SK-N-SH treated with all-trans-retinoic acid at 6 μM for 48 hours (cell line): ENCODE data around the gene CDK6.

Experiments
- ATAC-seq: fragments of 200-7000 bp; cut with Tn5 transposase; 3 replicates; pipeline ENCODE4 v1.9.1; 2020; ENCODE audit warnings: mild to moderate bottlenecking, moderate library complexity
- ARNTL ChIP-seq: fragments of 450-650 bp; formaldehyde crosslinking; IDR thresholded peaks from 2 replicates; pipeline ENCODE4 v1.5.0; 2020; ENCODE audit warnings: low read depth, mild to moderate bottlenecking, moderate library complexity, borderline replicate concordance
- BACH2 ChIP-seq: fragments of 250-450 bp; sonication (Bioruptor Pico); IDR thresholded peaks from 2 replicates; pipeline ENCODE4 v1.9.0; 2021; ENCODE audit warnings: mild to moderate bottlenecking, borderline replicate concordance
- CREB5 ChIP-seq: fragments of 250-450 bp; sonication (Bioruptor Pico); IDR thresholded peaks from 2 replicates; pipeline ENCODE4 v1.5.1; 2020; ENCODE audit warnings: low read depth, mild to moderate bottlenecking, moderate library complexity
- CSDC2 ChIP-seq: fragments of 250-450 bp; sonication (Bioruptor Pico); IDR thresholded peaks from 2 replicates; pipeline ENCODE4 v1.5.0; 2020; ENCODE audit warnings: mild to moderate bottlenecking, moderate library complexity
- ESRRG ChIP-seq: fragments of 250-450 bp; sonication (Bioruptor Pico); IDR thresholded peaks from 2 replicates; pipeline ENCODE4 v1.6.1; 2021; ENCODE audit warnings: mild to moderate bottlenecking
- GLIS3 ChIP-seq: fragments of 250-450 bp; sonication (Bioruptor Pico); IDR thresholded peaks from 2 replicates; pipeline ENCODE4 v1.5.0; 2020; ENCODE audit warnings: mild to moderate bottlenecking, moderate library complexity
- ISL1 ChIP-seq: fragments of 250-450 bp; sonication (Bioruptor Pico); IDR thresholded peaks from 2 replicates; pipeline ENCODE4 v2.1.2; 2022; ENCODE audit warnings: mild to moderate bottlenecking, moderate library complexity
- OSR1 ChIP-seq: fragments of 250-450 bp; sonication (Bioruptor Pico); IDR thresholded peaks from 2 replicates; pipeline ENCODE4 v1.8.0; 2022; ENCODE audit warnings: moderate library complexity, mild to moderate bottlenecking, inconsistent platforms
- PATZ1 ChIP-seq: fragments of 250-450 bp; sonication (Bioruptor Pico); IDR thresholded peaks from 2 replicates; pipeline ENCODE4 v1.8.0; 2020; ENCODE audit warnings: mild to moderate bottlenecking, moderate library complexity, borderline replicate concordance
- PPARA ChIP-seq: fragments of 250-450 bp; sonication (Bioruptor Pico); IDR thresholded peaks from 2 replicates; pipeline ENCODE4 v1.5.0; 2020; ENCODE audit warnings: mild to moderate bottlenecking, borderline replicate concordance
- RARB ChIP-seq: fragments of 250-450 bp; sonication (Bioruptor Pico); IDR thresholded peaks from 2 replicates; pipeline ENCODE4 v1.8.0; 2021; ENCODE audit warnings: mild to moderate bottlenecking, moderate library complexity
- SNAI2 ChIP-seq: fragments of 250-450 bp; sonication (Bioruptor Pico); IDR thresholded peaks from 2 replicates; pipeline ENCODE4 v1.5.0; 2020; ENCODE audit warnings: mild to moderate bottlenecking, moderate library complexity
- TCF4 ChIP-seq: fragments of 250-450 bp; sonication (Bioruptor Pico); IDR thresholded peaks from 2 replicates; pipeline ENCODE4 v1.8.0; 2021; ENCODE audit warnings: mild to moderate bottlenecking, moderate library complexity, borderline replicate concordance
- TOX ChIP-seq: fragments of 250-450 bp; sonication (Bioruptor Pico); IDR thresholded peaks from 2 replicates; pipeline ENCODE4 v1.8.0; 2021; ENCODE audit warnings: mild to moderate bottlenecking, moderate library complexity, borderline replicate concordance
- ZC3H10 ChIP-seq: fragments of 250-450 bp; sonication (Bioruptor Pico); IDR thresholded peaks from 2 replicates; pipeline ENCODE4 v1.5.1; 2021; ENCODE audit warnings: mild to moderate bottlenecking, moderate library complexity
- ZFP3 ChIP-seq: fragments of 250-450 bp; sonication (Bioruptor Pico); IDR thresholded peaks from 2 replicates; pipeline ENCODE4 v1.5.0; 2020; ENCODE audit warnings: mild to moderate bottlenecking, moderate library complexity
- ZFP30 ChIP-seq: fragments of 450-650 bp; formaldehyde crosslinking; IDR thresholded peaks from 2 replicates; pipeline ENCODE4 v1.5.0; 2022; ENCODE audit warnings: mild to moderate bottlenecking, moderate library complexity
- ZNF565 ChIP-seq: fragments of 450-650 bp; formaldehyde crosslinking; conservative IDR thresholded peaks from 2 replicates; pipeline ENCODE4 v1.5.0; 2020; ENCODE audit warnings: low read depth, mild to moderate bottlenecking, moderate library complexity
- ZNF70 ChIP-seq: fragments of 450-650 bp; formaldehyde crosslinking; IDR thresholded peaks from 2 replicates; pipeline ENCODE4 v1.5.0; 2020; ENCODE audit warnings: mild to moderate bottlenecking, moderate library complexity
- ZNF8 ChIP-seq: fragments of 450-650 bp; formaldehyde crosslinking; IDR thresholded peaks from 2 replicates; pipeline ENCODE4 v1.5.0; 2020; ENCODE audit warnings: mild to moderate bottlenecking, moderate library complexity
- TF ChIP-seq, protein P1 (sequence below): fragments of 250-450 bp; sonication (Bioruptor Pico); IDR thresholded peaks from 2 replicates; pipeline ENCODE4 v1.5.1; 2021; ENCODE audit warnings: mild to moderate bottlenecking, moderate library complexity
- TF ChIP-seq, protein P2 (sequence below): fragments of 250-450 bp; sonication (Bioruptor Pico); IDR thresholded peaks from 2 replicates; pipeline ENCODE4 v1.5.0; 2020; ENCODE audit warnings: mild to moderate bottlenecking, moderate library complexity
- TF ChIP-seq, protein P3 (sequence below): fragments of 250-450 bp; sonication (Bioruptor Pico); IDR thresholded peaks from 2 replicates; pipeline ENCODE4 v1.8.0; 2021; ENCODE audit warnings: low read depth, mild to moderate bottlenecking, moderate library complexity, borderline replicate concordance

Gene CDK6

GRCh38 chr7:92753614-92754013 lies 82.8 kb downstream of the CDK6 start:
- TF ChIP-seq TCF4 (CRISPR knock-in tag) (no peak), CREB5 (CRISPR knock-in tag) (no peak), ZFP30 (CRISPR knock-in tag) (no peak), RARB (CRISPR knock-in tag) (no peak), ZC3H10 (CRISPR knock-in tag) (no peak), ISL1 (CRISPR knock-in tag) (no peak), CSDC2 (CRISPR knock-in tag) (no peak), GLIS3 (CRISPR knock-in tag) (no peak), PPARA (CRISPR knock-in tag) (no peak), TOX (CRISPR knock-in tag) (no peak)
- TF ChIP-seq, protein P1, sequence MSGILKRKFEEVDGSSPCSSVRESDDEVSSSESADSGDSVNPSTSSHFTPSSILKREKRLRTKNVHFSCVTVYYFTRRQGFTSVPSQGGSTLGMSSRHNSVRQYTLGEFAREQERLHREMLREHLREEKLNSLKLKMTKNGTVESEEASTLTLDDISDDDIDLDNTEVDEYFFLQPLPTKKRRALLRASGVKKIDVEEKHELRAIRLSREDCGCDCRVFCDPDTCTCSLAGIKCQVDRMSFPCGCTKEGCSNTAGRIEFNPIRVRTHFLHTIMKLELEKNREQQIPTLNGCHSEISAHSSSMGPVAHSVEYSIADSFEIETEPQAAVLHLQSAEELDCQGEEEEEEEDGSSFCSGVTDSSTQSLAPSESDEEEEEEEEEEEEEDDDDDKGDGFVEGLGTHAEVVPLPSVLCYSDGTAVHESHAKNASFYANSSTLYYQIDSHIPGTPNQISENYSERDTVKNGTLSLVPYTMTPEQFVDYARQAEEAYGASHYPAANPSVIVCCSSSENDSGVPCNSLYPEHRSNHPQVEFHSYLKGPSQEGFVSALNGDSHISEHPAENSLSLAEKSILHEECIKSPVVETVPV (CRISPR knock-in tag) = no peak
- no peak for ATAC-seq

- ATAC-seq = peak; percentile 82
- peak; percentile 99 for TF ChIP-seq ZNF8 (CRISPR knock-in tag)
- peak; percentile 92; the same call in 1 of the 2 replicates for TF ChIP-seq TOX (CRISPR knock-in tag)
- 0 out of 2 replicates have a peak, but pooled peaks have one; percentile 70 for TF ChIP-seq ESRRG (CRISPR knock-in tag)
- TF ChIP-seq, protein P1 (CRISPR knock-in tag) = peak; percentile 90
- no peak for TF ChIP-seq CSDC2 (CRISPR knock-in tag)
- TF ChIP-seq ARNTL (CRISPR knock-in tag) = no peak
- no peak for TF ChIP-seq ZFP30 (CRISPR knock-in tag)
- no peak for TF ChIP-seq BACH2
- peak; percentile 99 for TF ChIP-seq CREB5 (CRISPR knock-in tag)
- TF ChIP-seq ZC3H10 (CRISPR knock-in tag) = peak; percentile 98
- no peak for TF ChIP-seq TCF4 (CRISPR knock-in tag)
- no peak for TF ChIP-seq OSR1 (CRISPR knock-in tag)
- TF ChIP-seq ZNF565 (CRISPR knock-in tag) = no peak
- TF ChIP-seq RARB (CRISPR knock-in tag) = no peak; the same call in 1 of the 2 replicates
- no peak; the same call in 1 of the 2 replicates for TF ChIP-seq PATZ1 (CRISPR knock-in tag)
- no peak for TF ChIP-seq ZNF70
- TF ChIP-seq ISL1 (CRISPR knock-in tag) = peak; percentile 99
- TF ChIP-seq ZFP3 (CRISPR knock-in tag) = peak; percentile 67; the same call in 1 of the 2 replicates
- TF ChIP-seq SNAI2 (CRISPR knock-in tag) = no peak
- no peak for TF ChIP-seq PPARA (CRISPR knock-in tag)
- TF ChIP-seq, protein P2, sequence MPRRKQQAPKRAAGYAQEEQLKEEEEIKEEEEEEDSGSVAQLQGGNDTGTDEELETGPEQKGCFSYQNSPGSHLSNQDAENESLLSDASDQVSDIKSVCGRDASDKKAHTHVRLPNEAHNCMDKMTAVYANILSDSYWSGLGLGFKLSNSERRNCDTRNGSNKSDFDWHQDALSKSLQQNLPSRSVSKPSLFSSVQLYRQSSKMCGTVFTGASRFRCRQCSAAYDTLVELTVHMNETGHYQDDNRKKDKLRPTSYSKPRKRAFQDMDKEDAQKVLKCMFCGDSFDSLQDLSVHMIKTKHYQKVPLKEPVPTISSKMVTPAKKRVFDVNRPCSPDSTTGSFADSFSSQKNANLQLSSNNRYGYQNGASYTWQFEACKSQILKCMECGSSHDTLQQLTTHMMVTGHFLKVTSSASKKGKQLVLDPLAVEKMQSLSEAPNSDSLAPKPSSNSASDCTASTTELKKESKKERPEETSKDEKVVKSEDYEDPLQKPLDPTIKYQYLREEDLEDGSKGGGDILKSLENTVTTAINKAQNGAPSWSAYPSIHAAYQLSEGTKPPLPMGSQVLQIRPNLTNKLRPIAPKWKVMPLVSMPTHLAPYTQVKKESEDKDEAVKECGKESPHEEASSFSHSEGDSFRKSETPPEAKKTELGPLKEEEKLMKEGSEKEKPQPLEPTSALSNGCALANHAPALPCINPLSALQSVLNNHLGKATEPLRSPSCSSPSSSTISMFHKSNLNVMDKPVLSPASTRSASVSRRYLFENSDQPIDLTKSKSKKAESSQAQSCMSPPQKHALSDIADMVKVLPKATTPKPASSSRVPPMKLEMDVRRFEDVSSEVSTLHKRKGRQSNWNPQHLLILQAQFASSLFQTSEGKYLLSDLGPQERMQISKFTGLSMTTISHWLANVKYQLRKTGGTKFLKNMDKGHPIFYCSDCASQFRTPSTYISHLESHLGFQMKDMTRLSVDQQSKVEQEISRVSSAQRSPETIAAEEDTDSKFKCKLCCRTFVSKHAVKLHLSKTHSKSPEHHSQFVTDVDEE (CRISPR knock-in tag) = no peak
- TF ChIP-seq GLIS3 (CRISPR knock-in tag) = no peak
- TF ChIP-seq, protein P3, sequence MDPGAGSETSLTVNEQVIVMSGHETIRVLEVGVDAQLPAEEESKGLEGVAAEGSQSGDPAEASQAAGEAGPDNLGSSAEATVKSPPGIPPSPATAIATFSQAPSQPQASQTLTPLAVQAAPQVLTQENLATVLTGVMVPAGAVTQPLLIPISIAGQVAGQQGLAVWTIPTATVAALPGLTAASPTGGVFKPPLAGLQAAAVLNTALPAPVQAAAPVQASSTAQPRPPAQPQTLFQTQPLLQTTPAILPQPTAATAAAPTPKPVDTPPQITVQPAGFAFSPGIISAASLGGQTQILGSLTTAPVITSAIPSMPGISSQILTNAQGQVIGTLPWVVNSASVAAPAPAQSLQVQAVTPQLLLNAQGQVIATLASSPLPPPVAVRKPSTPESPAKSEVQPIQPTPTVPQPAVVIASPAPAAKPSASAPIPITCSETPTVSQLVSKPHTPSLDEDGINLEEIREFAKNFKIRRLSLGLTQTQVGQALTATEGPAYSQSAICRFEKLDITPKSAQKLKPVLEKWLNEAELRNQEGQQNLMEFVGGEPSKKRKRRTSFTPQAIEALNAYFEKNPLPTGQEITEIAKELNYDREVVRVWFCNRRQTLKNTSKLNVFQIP (CRISPR knock-in tag) = peak; percentile 47; the same call in 1 of the 2 replicates
These were observed 84.2 kb downstream of the CDK6 start for GRCh38 chr7:92751902-92752901.
